ENCODE measurements around the gene UGT1A6. TPM values are rescaled to one million over a fixed set of nuclear protein-coding genes. Genes with fewer than 3 reads are reported as not detected.

The UGT1A6 gene
- total RNA-seq, 1 experiment from 2014 or later = 549 TPM

- ChIA-PET CTCF (no interaction called here), POLR2A (ENCODE audit: unreplicated experiment) (interaction anchor here (0.7 kb wide), 1 partner anchor 118 kb away, joined by 3 read pairs; no protein-coding TSS in a partner anchor)
- Histone ChIP-seq H3K27ac (no peak overlapping the region), H2AFZ (no peak overlapping the region), H3F3A (ENCODE audit: insufficient read depth, low read depth) (no peaks in the 10 kb centered on the region), H3K4me1 (replicated peaks; ENCODE audit: insufficient read depth) (no peaks in the 10 kb centered on the region), H3K4me3 (no peak overlapping the region), H3K4me2 (no peak overlapping the region), H3K9me2 (ENCODE audit: insufficient read depth) (no peaks in the 10 kb centered on the region), H3K27me3 (ENCODE audit: insufficient read depth, low read depth) (no peaks in the 10 kb centered on the region), H3K36me3 (ENCODE audit: low read depth) (no peaks in the 10 kb centered on the region), H3K9me3 (ENCODE audit: insufficient read depth, low read depth) (no peaks in the 10 kb centered on the region), H3K79me2 (ENCODE audit: low read depth) (no peaks in the 10 kb centered on the region), H4K20me1 (ENCODE audit: insufficient read depth) (no peaks in the 10 kb centered on the region)
- intact Hi-C loops (cut with micrococcal nuclease; ENCODE audit: unreplicated experiment) = no loop called here
- no peak for DNase-seq
- TF ChIP-seq CTCF (conservative IDR thresholded peaks at IDR 0.05) (no peak), EZH2 (IDR thresholded peaks at IDR 0.05; ENCODE audit: low read depth) (no peak)
- BruUV-seq (replicated peaks) = no TSS peak
Measured at GRCh38 chr2:233817995-233818638, 125.4 kb downstream of the UGT1A6 start.

- POLR2A ChIA-PET (ENCODE audit: unreplicated experiment) = interaction anchor here (0.6 kb wide), 1 partner anchor 389 kb away, joined by 7 read pairs; no protein-coding TSS in a partner anchor
- no TSS peak for BruUV-seq (replicated peaks)
- no peak for DNase-seq
- no peak overlapping the region for H3K27ac ChIP-seq
- H3K27me3 ChIP-seq (ENCODE audit: insufficient read depth, low read depth) = no peaks in the 10 kb centered on the region
- no peaks in the 10 kb centered on the region for H3F3A ChIP-seq (ENCODE audit: insufficient read depth, low read depth)
- no peak overlapping the region for H3K4me2 ChIP-seq
- H3K4me3 ChIP-seq = no peak overlapping the region
- no peaks in the 10 kb centered on the region for H3K9me2 ChIP-seq (ENCODE audit: insufficient read depth)
- no peaks in the 10 kb centered on the region for H3K79me2 ChIP-seq (ENCODE audit: low read depth)
- no peak overlapping the region for H2AFZ ChIP-seq
- no peaks in the 10 kb centered on the region for H4K20me1 ChIP-seq (ENCODE audit: insufficient read depth)
- H3K4me1 ChIP-seq (replicated peaks; ENCODE audit: insufficient read depth) = no peaks in the 10 kb centered on the region
- no peaks in the 10 kb centered on the region for H3K36me3 ChIP-seq (ENCODE audit: low read depth)
- no peak for TF ChIP-seq EZH2 (IDR thresholded peaks at IDR 0.05; ENCODE audit: low read depth)
- no peak for TF ChIP-seq CTCF (conservative IDR thresholded peaks at IDR 0.05)
- intact Hi-C loops (cut with micrococcal nuclease; ENCODE audit: unreplicated experiment) = no loop called here
- no peaks in the 10 kb centered on the region for H3K9me3 ChIP-seq (ENCODE audit: insufficient read depth, low read depth)
- CTCF ChIA-PET = no interaction called here
Measured at GRCh38 chr2:233818639-233819621, 126.2 kb downstream of the UGT1A6 start.

GRCh38 chr2:233819884-233820773, 127.4 kb downstream of the UGT1A6 start:
- POLR2A ChIA-PET (ENCODE audit: unreplicated experiment) = no interaction called here
- no peak overlapping the region for H2AFZ ChIP-seq
- no TSS peak for BruUV-seq (replicated peaks)

More at GRCh38 chr2:233819884-233820773, 127.4 kb downstream of the UGT1A6 start:
- H3K9me2 ChIP-seq (ENCODE audit: insufficient read depth) = no peaks in the 10 kb centered on the region
- no peaks in the 10 kb centered on the region for H3K79me2 ChIP-seq (ENCODE audit: low read depth)
- H3K36me3 ChIP-seq (ENCODE audit: low read depth) = no peaks in the 10 kb centered on the region
- H3K4me2 ChIP-seq = no peak overlapping the region
- no peak overlapping the region for H3K4me3 ChIP-seq
- CTCF ChIA-PET = no interaction called here
- intact Hi-C loops (cut with micrococcal nuclease; ENCODE audit: unreplicated experiment) = no loop called here
- no peaks in the 10 kb centered on the region for H3K4me1 ChIP-seq (replicated peaks; ENCODE audit: insufficient read depth)
- H3K9me3 ChIP-seq (ENCODE audit: insufficient read depth, low read depth) = no peaks in the 10 kb centered on the region
- no peaks in the 10 kb centered on the region for H4K20me1 ChIP-seq (ENCODE audit: insufficient read depth)
- H3K27me3 ChIP-seq (ENCODE audit: insufficient read depth, low read depth) = no peaks in the 10 kb centered on the region
- no peak for DNase-seq
- no peaks in the 10 kb centered on the region for H3F3A ChIP-seq (ENCODE audit: insufficient read depth, low read depth)
- no peak for TF ChIP-seq CTCF (conservative IDR thresholded peaks at IDR 0.05)
- TF ChIP-seq EZH2 (IDR thresholded peaks at IDR 0.05; ENCODE audit: low read depth) = no peak
- H3K27ac ChIP-seq = no peak overlapping the region
